Melanocyte of skin (primary cell): Measurements from ENCODE around the gene FAHD1. TPM values are rescaled to one million over a fixed set of nuclear protein-coding genes. Genes with fewer than 3 reads are reported as not detected.

Experiments used
- total RNA-seq, 2 donors: library from RNA; depleted of rRNA; stranded (reverse); fragments of >200 nt; gene quantifications; 2 replicates each; pipeline ENCODE4 v1.2.3, GENCODE V29; 2012

FAHD1 gene
- total RNA-seq = 100 to 1,000 TPM; 114 to 119 TPM

GRCh38 chr16:1826691-1827573 lies at the start of gene FAHD1, which contains the start of gene HAGH:
Gene FAHD1, plus strand, starts transcription at chr16:1827206. Its CDS starts 33 bp downstream, at chr16:1827239.
Gene HAGH, minus strand, starts transcription at chr16:1826825. Its CDS starts 38 bp downstream, at chr16:1826787.

GRCh38 chr16:1782408-1783264 lies 44.4 kb upstream of the FAHD1 start, which contains the start of the genes NUBP2 and SPSB3:
Gene NUBP2, plus strand, starts transcription at chr16:1782960. Its CDS starts 61 bp downstream, at chr16:1783021.
Gene SPSB3, minus strand, starts transcription at chr16:1782571. Its CDS starts 1,088 bp downstream, at chr16:1781483.

GRCh38 chr16:1793578-1794220 lies 33.3 kb upstream of the FAHD1 start, which contains the start of gene IGFALS:
Gene IGFALS, minus strand, starts transcription at chr16:1793705. Its CDS starts 53 bp downstream, at chr16:1793652.

GRCh38 chr16:1871974-1872635 lies 45.1 kb downstream of the FAHD1 start, which contains the start of gene MEIOB:
Gene MEIOB, minus strand, starts transcription at chr16:1872164. Its CDS starts 3,989 bp downstream, at chr16:1868175.

Other genes starting within 250 kb of the FAHD1 start
- 10 to 100 TPM; 14.3 to 26.2 TPM for gene IFT140, start 215.1 kb upstream of the FAHD1 start, total RNA-seq
- gene CRAMP1, start 214.8 kb upstream of the FAHD1 start, total RNA-seq = 10 to 100 TPM; 10.7 to 12.0 TPM
- gene JPT2, start 148.9 kb upstream of the FAHD1 start, total RNA-seq = 100 to 1,000 TPM in 1 of 2 donors, 10 to 100 TPM in 1; 60.6 to 129 TPM
- 10 to 100 TPM; 18.3 to 30.3 TPM for gene MAPK8IP3, start 121.0 kb upstream of the FAHD1 start, total RNA-seq
- gene NME3, start 55.7 kb upstream of the FAHD1 start, total RNA-seq = 10 to 100 TPM; 27.9 to 36.0 TPM
- gene EME2, start 54.4 kb upstream of the FAHD1 start, total RNA-seq = 10 to 100 TPM; 15.3 to 17.2 TPM
- gene MRPS34, start 54.1 kb upstream of the FAHD1 start, total RNA-seq = 100 to 1,000 TPM in 1 of 2 donors, 10 to 100 TPM in 1; 87.8 to 153 TPM
- 10 to 100 TPM; 19.3 to 23.1 TPM for gene SPSB3, start 44.6 kb upstream of the FAHD1 start, total RNA-seq
- gene NUBP2, start 44.2 kb upstream of the FAHD1 start, total RNA-seq = 10 to 100 TPM; 59.5 to 80.3 TPM
- under 1 TPM in 1 of 2 donors, not detected in 1; 0.33 TPM for gene IGFALS, start 33.5 kb upstream of the FAHD1 start, total RNA-seq
- 10 to 100 TPM; 46.6 to 61.9 TPM for gene HAGH, start 381 bp upstream of the FAHD1 start, total RNA-seq
- gene MEIOB, start 45.0 kb downstream of the FAHD1 start, total RNA-seq = 1 to 10 TPM in 1 of 2 donors, under 1 TPM in 1; under 0.01 to 1.3 TPM
- gene HS3ST6, start 91.2 kb downstream of the FAHD1 start, total RNA-seq = not detected
- 10 to 100 TPM; 11.4 to 16.0 TPM for gene MSRB1, start 116.0 kb downstream of the FAHD1 start, total RNA-seq
- gene RPL3L, start 127.5 kb downstream of the FAHD1 start, total RNA-seq = not detected
- 100 to 1,000 TPM; 131 to 144 TPM for gene NDUFB10, start 132.3 kb downstream of the FAHD1 start, total RNA-seq
- gene RPS2, start 137.6 kb downstream of the FAHD1 start, total RNA-seq = 1,000 to 10,000 TPM in 1 of 2 donors, 100 to 1,000 TPM in 1; 727 to 1,558 TPM
- gene RNF151, start 139.7 kb downstream of the FAHD1 start, total RNA-seq = not detected
- 10 to 100 TPM; 27.5 to 45.0 TPM for gene TBL3, start 144.8 kb downstream of the FAHD1 start, total RNA-seq
- under 1 TPM in 1 of 2 donors, not detected in 1; 0.34 TPM for gene NOXO1, start 154.3 kb downstream of the FAHD1 start, total RNA-seq
- gene GFER, start 157.0 kb downstream of the FAHD1 start, total RNA-seq = 10 to 100 TPM in 1 of 2 donors, 1 to 10 TPM in 1; 9.6 to 13.3 TPM
- under 1 TPM in 1 of 2 donors, not detected in 1; 0.69 TPM for gene SYNGR3, start 162.8 kb downstream of the FAHD1 start, total RNA-seq
- gene ZNF598, start 182.6 kb downstream of the FAHD1 start, total RNA-seq = 10 to 100 TPM; 26.6 to 29.6 TPM
- gene NPW, start 192.6 kb downstream of the FAHD1 start, total RNA-seq = under 1 TPM in 1 of 2 donors, not detected in 1; 0.33 TPM
- gene NHERF2, start 199.7 kb downstream of the FAHD1 start, total RNA-seq = 1 to 10 TPM; 4.1 to 9.7 TPM
- gene NTHL1, start 220.6 kb downstream of the FAHD1 start, total RNA-seq = 10 to 100 TPM; 20.0 to 45.3 TPM
- gene TSC2, start 220.8 kb downstream of the FAHD1 start, total RNA-seq = 10 to 100 TPM; 35.6 to 41.6 TPM